Parathyroid adenoma (tissue), 2 donors: ENCODE results near the gene H2AZ2.
A peak's percentile ranks its signal among the peaks of the same experiment; 100 is the strongest.
"Not testable (repeated sequence)": the region's sequence is repeated elsewhere in the genome, so short reads cannot be mapped to it uniquely, and the experiment has no call there.

Experiments
- H2AFZ ChIP-seq: fragments of 300-600 bp; sonication (generic); one replicate; pipeline ENCODE4 v1.7.0; 2017; ENCODE audit warnings: antibody characterized with exemption, mild to moderate bottlenecking
- H3K27ac ChIP-seq: fragments of 300-600 bp; sonication (generic); one replicate; pipeline ENCODE4 v1.7.0; 2017
- H3K27me3 ChIP-seq: fragments of 300-600 bp; sonication (generic); one replicate; pipeline ENCODE4 v1.7.0; 2017; ENCODE audit warnings: low read length; ENCODE audit not compliant: control insufficient read depth, insufficient read depth
- H3K36me3 ChIP-seq: fragments of 300-600 bp; sonication (generic); one replicate; pipeline ENCODE4 v1.7.0; 2017; ENCODE audit warnings: low read length; ENCODE audit not compliant: control insufficient read depth, insufficient read depth
- H3K4me1 ChIP-seq: fragments of 300-600 bp; sonication (generic); one replicate; pipeline ENCODE4 v1.7.0; 2017; ENCODE audit warnings: control low read depth
- H3K4me2 ChIP-seq: fragments of 300-600 bp; sonication (generic); one replicate; pipeline ENCODE4 v1.7.0; 2017; ENCODE audit warnings: low read length
- H3K4me3 ChIP-seq: fragments of 300-600 bp; sonication (generic); one replicate; pipeline ENCODE4 v1.7.0; 2017; ENCODE audit warnings: low read depth, low read length
- H3K79me2 ChIP-seq: fragments of 300-600 bp; sonication (generic); one replicate; pipeline ENCODE4 v1.7.0; 2017; ENCODE audit warnings: control low read depth
- H3K9ac ChIP-seq: fragments of 300-600 bp; sonication (generic); one replicate; pipeline ENCODE4 v1.7.0; 2017; ENCODE audit warnings: mild to moderate bottlenecking
- H3K9me3 ChIP-seq: fragments of 300-600 bp; sonication (generic); one replicate; pipeline ENCODE4 v1.7.0; 2017; ENCODE audit warnings: low read length; ENCODE audit not compliant: control insufficient read depth
- TF ChIP-seq, protein P1 (sequence below): fragments of 300-600 bp; sonication (generic); IDR thresholded peaks from one replicate; pipeline ENCODE4 v1.7.0; 2017; ENCODE audit warnings: antibody characterized with exemption, mild to moderate bottlenecking
- donor health status: primary hyperparathyroidism.

The H2AZ2 gene

DNA sequence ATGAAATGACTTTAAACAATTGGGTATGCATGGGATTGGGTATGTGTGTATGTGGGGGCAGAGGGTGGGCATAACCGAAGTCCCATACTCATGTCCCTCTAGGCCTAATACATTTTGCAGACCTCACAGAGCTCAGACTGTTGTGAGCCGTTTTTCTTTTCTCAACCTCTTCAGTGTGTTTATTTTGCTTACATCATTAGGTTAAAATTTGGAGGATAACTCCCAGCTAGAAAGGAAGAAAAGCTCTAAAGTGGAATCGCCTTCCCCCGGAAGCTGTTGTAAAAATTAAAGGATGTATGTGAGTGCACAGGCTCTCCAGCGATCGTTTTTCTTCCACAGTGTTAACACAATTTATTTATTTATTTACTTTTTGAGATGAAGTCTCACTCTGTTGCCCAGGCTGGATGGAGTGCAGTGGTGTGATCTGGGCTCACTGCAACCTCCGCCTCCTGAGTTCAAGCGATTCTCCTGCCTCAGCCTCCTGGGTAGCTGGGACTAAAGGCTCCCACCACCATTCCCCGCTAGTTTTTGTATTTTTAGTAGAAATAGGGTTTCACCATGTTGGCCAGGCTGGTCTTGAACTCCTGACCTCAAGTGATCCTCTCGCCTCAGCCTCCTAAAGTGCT, 1.5 kb upstream of the H2AZ2 start:
- H3K36me3 ChIP-seq = no peaks in the 10 kb centered on the region
- H3K4me3 ChIP-seq = no peak overlapping the region
- no peaks in the 10 kb centered on the region for H3K27me3 ChIP-seq
- H3K9ac ChIP-seq = no peak overlapping the region
- H3K4me2 ChIP-seq = no peak overlapping the region
- no peaks in the 10 kb centered on the region for H3K9me3 ChIP-seq
- no peak overlapping the region for H2AFZ ChIP-seq
- TF ChIP-seq, protein P1, sequence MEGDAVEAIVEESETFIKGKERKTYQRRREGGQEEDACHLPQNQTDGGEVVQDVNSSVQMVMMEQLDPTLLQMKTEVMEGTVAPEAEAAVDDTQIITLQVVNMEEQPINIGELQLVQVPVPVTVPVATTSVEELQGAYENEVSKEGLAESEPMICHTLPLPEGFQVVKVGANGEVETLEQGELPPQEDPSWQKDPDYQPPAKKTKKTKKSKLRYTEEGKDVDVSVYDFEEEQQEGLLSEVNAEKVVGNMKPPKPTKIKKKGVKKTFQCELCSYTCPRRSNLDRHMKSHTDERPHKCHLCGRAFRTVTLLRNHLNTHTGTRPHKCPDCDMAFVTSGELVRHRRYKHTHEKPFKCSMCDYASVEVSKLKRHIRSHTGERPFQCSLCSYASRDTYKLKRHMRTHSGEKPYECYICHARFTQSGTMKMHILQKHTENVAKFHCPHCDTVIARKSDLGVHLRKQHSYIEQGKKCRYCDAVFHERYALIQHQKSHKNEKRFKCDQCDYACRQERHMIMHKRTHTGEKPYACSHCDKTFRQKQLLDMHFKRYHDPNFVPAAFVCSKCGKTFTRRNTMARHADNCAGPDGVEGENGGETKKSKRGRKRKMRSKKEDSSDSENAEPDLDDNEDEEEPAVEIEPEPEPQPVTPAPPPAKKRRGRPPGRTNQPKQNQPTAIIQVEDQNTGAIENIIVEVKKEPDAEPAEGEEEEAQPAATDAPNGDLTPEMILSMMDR = no peak
- peaks cover 3% of the 10 kb centered on the region for H3K79me2 ChIP-seq
- peaks cover 3% of the 10 kb centered on the region for H3K4me1 ChIP-seq
- H3K27ac ChIP-seq = no peak overlapping the region

DNA sequence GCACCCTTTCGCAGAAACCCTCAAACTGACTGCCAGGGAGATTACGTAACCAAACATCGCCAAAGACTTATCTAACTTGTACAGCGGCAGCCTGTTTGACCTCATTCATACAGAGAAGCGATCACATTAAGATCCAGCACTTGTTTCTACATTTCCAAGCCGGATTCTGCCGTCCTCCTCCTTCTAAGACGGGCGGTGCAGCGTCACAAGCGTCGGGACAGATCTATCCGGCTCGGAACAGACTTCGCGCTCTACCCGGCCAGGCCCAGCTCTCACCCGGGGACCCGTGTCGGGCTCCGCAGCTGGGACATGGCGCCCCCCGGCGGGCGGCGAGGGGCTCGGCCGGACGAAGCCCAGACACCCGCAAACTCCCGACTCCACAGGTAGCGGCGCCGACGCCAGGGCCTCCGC, 373 bp downstream of the H2AZ2 start:
- H3K79me2 ChIP-seq = peaks cover 13% of the 10 kb centered on the region
- H3K4me3 ChIP-seq = peak overlapping the region; percentile 66
- peak overlapping the region; percentile 83 for H3K4me2 ChIP-seq
- no peaks in the 10 kb centered on the region for H3K36me3 ChIP-seq
- no peaks in the 10 kb centered on the region for H3K27me3 ChIP-seq
- peak overlapping the region; percentile 8 for H3K9ac ChIP-seq
- H3K9me3 ChIP-seq = no peaks in the 10 kb centered on the region
- TF ChIP-seq, protein P1 = peak; percentile 92
- peak overlapping the region; percentile 85 for H3K27ac ChIP-seq
- H2AFZ ChIP-seq = peak overlapping the region; percentile 87
- peaks cover 3% of the 10 kb centered on the region for H3K4me1 ChIP-seq

DNA sequence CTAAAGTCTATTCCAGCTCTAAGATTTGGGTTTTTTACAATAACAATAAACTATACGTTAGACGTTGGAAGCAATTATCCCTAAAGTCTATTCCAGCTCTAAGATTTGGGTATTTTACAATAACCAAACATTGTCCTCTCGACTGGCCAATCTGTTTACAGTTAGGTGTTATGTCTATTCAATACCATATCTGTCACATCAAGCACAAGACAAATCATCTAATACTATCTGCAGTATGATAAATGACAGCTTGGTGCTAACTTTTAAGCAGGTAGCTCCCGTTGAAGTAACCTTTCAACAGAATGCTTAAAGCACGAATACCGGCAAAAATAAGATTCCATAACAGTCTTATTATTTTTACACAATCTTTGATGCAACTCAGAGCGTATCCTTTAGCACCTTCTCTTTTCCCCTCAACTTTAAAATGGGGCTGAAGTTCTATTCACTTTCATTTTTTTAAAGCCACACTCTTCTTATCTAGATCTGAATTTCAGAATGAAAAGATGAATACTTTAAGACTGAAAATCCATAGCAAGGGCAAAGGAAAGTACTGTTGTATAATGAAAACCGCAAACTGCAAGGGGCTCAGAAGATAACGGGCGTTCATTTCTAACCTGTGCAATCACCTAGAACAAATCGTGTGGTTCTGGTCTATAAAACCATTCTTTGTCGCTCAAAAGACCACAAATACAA, 925 bp downstream of the H2AZ2 start:
- peak overlapping the region; percentile 87 for H2AFZ ChIP-seq
- H3K27me3 ChIP-seq = no peaks in the 10 kb centered on the region
- H3K79me2 ChIP-seq = peaks cover 16% of the 10 kb centered on the region
- peaks cover 3% of the 10 kb centered on the region for H3K4me1 ChIP-seq
- H3K4me3 ChIP-seq = peak overlapping the region; percentile 66
- no peak overlapping the region for H3K9ac ChIP-seq
- TF ChIP-seq, protein P1 = no peak
- H3K4me2 ChIP-seq = peak overlapping the region; percentile 83
- no peaks in the 10 kb centered on the region for H3K36me3 ChIP-seq
- H3K27ac ChIP-seq = peak overlapping the region; percentile 85
- H3K9me3 ChIP-seq = no peaks in the 10 kb centered on the region

DNA sequence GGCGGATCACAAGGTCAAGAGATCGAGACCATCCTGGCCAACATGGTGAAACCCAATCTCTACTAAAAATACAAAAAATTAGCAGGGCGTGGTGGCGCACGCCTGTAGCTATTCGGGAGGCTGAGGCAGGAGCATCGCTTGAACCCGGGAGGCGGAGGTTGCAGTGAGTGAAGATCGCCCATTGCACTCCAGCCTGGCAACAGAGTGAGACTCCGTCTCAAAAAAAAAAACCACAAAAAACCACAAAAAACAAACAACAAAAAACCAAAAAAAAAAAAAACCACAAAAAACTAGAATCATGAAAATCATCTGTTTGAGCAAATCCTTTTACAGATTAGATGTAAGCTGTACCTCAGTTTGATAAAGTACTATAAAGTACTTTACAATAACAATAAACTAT, 1.5 kb downstream of the H2AZ2 start:
- H3K4me3 ChIP-seq = peak overlapping the region; percentile 66
- H3K4me2 ChIP-seq = peak overlapping the region; percentile 83
- H3K9me3 ChIP-seq, H3K9ac ChIP-seq, H3K27me3 ChIP-seq, H2AFZ ChIP-seq, H3K4me1 ChIP-seq, H3K36me3 ChIP-seq, H3K27ac ChIP-seq: not testable (repeated sequence)
- peaks cover 16% of the 10 kb centered on the region for H3K79me2 ChIP-seq

DNA sequence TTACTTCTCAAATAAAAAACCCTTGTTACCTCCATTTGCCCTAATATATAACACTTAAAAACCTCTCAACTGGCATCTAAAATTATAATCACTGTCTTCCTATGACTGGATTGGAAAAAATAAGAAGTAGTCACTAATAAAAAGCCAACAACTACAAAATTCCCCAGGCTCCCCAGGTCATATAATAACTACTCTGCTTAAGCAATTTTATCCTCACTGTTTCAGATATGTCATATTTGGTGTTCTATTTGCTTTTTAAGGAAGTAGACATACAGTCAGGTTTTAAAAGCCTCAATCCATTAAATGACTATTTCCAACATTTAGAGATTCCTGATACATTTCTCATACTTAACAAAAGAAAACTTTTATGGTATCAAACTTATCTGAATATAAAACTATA, 2.4 kb downstream of the H2AZ2 start:
- H3K9ac ChIP-seq = no peak overlapping the region
- H3K79me2 ChIP-seq = peaks cover 21% of the 10 kb centered on the region
- no peaks in the 10 kb centered on the region for H3K9me3 ChIP-seq
- no peak overlapping the region for H3K27ac ChIP-seq
- no peaks in the 10 kb centered on the region for H3K36me3 ChIP-seq
- no peaks in the 10 kb centered on the region for H3K27me3 ChIP-seq
- peaks cover 3% of the 10 kb centered on the region for H3K4me1 ChIP-seq
- no peak overlapping the region for H2AFZ ChIP-seq
- H3K4me3 ChIP-seq = no peak overlapping the region
- TF ChIP-seq, protein P1 = no peak
- no peak overlapping the region for H3K4me2 ChIP-seq

DNA sequence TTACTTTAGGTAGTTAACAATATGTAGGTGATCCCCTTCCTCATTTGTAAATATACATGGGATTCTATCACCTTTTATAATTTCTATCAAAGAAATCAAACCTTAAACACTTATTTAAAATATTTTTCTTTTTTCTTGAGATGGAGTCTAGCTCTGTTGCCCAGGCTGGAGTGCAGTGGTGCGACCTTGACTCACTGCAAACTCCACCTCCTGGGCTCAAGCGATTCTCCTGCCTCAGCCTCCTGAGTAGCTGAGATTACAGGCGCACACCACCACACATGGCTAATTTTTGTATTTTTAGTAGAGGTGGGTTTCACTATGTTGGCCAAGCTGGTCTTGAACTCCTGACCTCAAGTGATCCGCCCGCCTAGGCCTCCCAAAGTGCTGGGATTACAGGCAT, 4.4 kb downstream of the H2AZ2 start:
- H3K4me1 ChIP-seq, H3K27ac ChIP-seq: not testable (repeated sequence)
- peaks cover 29% of the 10 kb centered on the region for H3K79me2 ChIP-seq

DNA sequence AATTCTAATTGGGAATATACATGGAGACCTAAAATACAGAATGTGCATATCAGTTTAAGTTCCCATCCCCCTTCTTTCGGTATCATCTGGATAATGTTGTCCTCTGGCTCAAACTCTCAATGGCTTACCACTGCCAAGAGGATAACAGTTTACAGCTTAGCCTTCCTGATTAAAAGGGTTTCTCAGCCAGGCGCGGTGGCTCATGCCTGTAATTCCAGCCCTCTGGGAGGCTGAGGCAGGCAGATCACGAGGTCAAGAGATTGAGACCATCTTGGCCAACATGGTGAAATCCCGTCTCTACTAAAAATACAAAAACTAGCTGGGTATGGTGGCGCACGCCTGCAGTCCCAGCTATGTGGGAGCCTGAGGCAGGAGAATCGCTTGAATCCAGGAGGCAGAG, 5.2 kb downstream of the H2AZ2 start:
- H3K36me3 ChIP-seq, H3K4me1 ChIP-seq, H3K27me3 ChIP-seq, H3K4me2 ChIP-seq, H3K9ac ChIP-seq, H3K4me3 ChIP-seq, H3K27ac ChIP-seq, H3K9me3 ChIP-seq, H2AFZ ChIP-seq: not testable (repeated sequence)
- peaks cover 30% of the 10 kb centered on the region for H3K79me2 ChIP-seq

More for the DNA sequence above, 4.4 kb downstream of the H2AZ2 start:
- H3K9ac ChIP-seq, H3K27me3 ChIP-seq, H3K9me3 ChIP-seq, H2AFZ ChIP-seq, H3K4me3 ChIP-seq, H3K36me3 ChIP-seq, H3K4me2 ChIP-seq: not testable (repeated sequence)
